C4-2B (cell line): ENCODE results near the gene ARMH1.

ENCODE experiments used
- H3K27ac ChIP-seq: fragments of 450-650 bp; 2 replicates; pipeline ENCODE4 v1.5.1; 2017
- ZFX ChIP-seq: fragments of 450-650 bp; IDR thresholded peaks from 2 replicates; pipeline ENCODE4 v1.6.1; 2017
- TF ChIP-seq, protein P1 (sequence below): fragments of 450-650 bp; conservative IDR thresholded peaks from 2 replicates; pipeline ENCODE4 v1.5.1; 2017; ENCODE audit warnings: mild to moderate bottlenecking

Gene ARMH1

DNA sequence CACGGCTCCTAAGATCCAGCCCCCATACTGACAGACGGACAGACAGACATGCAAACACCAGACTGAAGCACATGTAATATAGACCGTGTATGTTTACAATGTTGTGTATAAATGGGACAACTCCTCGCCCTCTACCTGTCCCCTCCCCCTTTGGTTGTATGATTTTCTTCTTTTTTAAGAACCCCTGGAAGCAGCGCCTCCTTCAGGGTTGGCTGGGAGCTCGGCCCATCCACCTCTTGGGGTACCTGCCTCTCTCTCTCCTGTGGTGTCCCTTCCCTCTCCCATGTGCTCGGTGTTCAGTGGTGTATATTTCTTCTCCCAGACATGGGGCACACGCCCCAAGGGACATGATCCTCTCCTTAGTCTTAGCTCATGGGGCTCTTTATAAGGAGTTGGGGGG lies 23.4 kb upstream of the ARMH1 start:
- TF ChIP-seq ZFX, result no peak
- TF ChIP-seq, protein P1, sequence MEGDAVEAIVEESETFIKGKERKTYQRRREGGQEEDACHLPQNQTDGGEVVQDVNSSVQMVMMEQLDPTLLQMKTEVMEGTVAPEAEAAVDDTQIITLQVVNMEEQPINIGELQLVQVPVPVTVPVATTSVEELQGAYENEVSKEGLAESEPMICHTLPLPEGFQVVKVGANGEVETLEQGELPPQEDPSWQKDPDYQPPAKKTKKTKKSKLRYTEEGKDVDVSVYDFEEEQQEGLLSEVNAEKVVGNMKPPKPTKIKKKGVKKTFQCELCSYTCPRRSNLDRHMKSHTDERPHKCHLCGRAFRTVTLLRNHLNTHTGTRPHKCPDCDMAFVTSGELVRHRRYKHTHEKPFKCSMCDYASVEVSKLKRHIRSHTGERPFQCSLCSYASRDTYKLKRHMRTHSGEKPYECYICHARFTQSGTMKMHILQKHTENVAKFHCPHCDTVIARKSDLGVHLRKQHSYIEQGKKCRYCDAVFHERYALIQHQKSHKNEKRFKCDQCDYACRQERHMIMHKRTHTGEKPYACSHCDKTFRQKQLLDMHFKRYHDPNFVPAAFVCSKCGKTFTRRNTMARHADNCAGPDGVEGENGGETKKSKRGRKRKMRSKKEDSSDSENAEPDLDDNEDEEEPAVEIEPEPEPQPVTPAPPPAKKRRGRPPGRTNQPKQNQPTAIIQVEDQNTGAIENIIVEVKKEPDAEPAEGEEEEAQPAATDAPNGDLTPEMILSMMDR, result no peak

DNA sequence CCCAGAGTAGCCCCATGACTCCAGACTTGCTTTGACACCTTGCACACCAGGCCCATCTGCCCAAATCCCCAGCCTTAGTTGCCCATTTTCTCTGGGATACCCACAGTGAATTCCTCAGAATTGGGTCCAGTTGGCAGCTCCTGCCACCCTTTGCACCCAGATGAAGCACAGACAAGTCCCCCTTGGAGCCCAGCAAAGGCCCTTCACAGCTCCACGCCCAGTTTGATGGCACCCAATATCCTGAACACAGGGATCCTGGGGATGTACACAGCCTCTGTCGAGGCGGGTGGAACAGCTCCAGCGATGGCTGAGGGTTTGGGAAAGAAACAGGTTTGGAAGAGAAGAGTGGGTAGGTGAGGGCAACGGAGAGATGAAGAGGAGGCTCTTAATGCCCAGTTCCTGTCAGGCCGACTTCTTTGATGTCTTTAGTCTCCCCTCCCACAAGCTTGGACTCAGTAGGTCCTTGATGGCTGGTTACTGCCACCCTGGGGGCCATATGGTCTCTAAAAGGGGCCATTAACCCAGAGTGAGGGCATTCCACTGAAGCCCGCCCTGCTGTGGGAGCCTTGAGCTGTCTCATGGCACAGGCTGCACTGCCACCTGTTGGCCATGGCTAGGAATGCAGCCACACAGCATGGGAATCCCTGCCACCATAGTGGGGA lies 21.9 kb upstream of the ARMH1 start:
- H3K27ac ChIP-seq, result no peak overlapping the region
- TF ChIP-seq, protein P1, result peak; percentile 98
- TF ChIP-seq ZFX, result no peak

More for the DNA sequence above, 23.4 kb upstream of the ARMH1 start:
- no peak overlapping the region for H3K27ac ChIP-seq

DNA sequence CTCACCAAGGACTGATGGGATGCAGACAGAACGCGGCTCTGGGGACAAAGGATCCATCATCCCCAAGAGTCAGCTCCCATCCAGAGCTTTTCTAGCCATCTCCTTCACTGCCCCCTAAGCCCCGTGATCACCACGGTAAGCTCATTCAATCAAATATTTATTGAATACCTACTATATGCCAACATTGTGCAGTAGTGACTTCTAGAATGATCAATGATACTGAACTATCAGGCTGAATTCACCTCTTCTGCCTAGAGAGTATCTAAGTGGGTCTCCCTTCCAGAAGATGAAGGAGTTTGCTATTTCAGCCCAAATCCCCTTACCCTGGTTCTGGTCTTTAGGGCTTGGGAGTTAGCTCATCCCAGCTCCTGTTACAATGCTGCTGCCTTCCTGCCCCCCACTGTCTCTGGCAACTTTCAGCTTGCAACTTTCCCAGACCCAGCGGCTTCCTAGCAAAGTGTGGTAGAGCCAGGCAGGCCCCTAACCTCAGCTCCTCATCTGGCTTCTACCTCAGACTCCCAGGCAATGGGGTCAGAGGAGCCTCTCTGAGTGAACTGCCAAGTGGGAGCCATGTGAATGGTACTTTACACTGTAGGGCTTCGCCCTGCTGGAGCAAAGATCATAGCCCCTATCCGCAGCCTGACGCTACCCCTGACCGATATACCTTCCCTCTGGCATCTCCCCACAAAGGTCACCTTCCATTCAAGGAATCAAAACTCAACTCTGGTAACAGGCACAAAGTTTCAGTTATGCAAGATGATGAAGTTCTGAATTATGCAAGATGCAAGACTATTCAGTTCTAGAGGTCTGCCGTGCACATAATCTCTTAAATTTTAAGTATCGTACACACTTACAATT lies 21.2 kb upstream of the ARMH1 start:
- TF ChIP-seq, protein P1, result peak; percentile 29
- no peak for TF ChIP-seq ZFX
- H3K27ac ChIP-seq, result no peak overlapping the region

DNA sequence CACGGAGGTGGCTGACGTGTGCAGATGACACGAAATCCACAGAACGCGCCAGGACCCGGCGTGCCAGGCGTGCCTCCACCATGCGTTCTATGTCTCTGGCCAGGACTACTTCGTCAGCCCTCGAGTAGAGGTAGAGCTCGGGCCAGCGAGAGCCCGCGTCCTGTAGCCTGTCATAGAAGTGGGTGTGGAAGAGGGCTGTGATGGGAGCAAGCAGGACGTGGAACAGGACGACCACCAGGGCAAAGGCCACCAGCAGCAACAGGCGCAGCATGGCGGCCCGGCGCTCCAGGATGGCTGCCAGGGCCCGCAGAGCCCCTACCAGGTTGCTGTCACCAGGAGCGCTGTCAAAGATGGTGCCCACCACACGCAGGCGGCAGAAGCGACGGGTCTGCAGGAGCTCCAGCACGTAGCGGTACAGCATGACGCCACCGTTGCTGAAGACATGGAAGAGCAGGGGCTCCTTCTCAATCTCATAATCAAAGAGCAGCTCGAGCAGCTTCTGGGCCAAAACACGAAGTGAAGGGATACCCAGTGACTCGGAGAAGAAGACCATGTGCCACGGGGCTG lies 19.8 kb upstream of the ARMH1 start:
- TF ChIP-seq, protein P1, result no peak
- TF ChIP-seq ZFX, result no peak
- H3K27ac ChIP-seq, result no peak overlapping the region

DNA sequence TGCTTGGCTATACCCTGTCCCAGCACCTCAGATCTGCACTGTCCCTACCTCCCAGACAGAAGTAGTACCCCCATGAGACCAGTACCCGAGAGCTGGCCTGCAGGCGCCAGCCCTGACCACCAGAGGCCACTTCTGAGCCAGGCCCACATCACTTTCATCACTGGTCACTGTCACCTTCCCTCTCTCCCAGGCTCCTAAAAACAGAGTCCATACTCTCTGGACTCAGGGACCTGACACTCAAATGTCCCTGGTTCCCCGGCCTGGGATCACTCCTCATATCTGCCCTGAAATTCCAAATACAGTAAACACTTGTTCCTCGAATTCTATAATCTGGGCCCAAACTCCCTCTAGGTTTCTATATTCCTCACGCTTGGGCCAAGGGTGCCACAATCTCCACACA lies 18.9 kb upstream of the ARMH1 start:
- no peak overlapping the region for H3K27ac ChIP-seq
- TF ChIP-seq, protein P1, result peak; percentile 85
- TF ChIP-seq ZFX, result no peak

DNA sequence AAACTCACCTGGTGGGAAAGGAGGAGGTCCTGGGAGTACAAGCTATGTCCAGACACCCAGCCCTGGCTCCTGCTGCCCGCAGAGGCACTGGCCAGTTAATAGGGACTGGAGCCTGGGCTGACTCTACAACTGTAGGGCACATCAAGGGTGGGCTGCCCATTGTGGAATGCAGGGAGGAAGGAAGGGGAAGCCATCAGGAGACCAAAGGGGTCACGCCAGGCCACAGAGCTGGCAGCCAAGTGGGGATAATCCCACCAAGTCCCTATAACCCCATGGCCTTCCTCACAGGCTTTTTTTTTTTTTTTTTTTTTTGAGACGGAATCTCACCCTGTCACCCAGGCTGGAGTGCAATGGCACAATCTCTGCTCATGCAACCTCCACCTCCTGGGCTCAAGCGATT lies 14.9 kb upstream of the ARMH1 start:
- no peak for TF ChIP-seq ZFX
- TF ChIP-seq, protein P1, result no peak
- H3K27ac ChIP-seq, result no peak overlapping the region; the same call in 1 of the 2 replicates

DNA sequence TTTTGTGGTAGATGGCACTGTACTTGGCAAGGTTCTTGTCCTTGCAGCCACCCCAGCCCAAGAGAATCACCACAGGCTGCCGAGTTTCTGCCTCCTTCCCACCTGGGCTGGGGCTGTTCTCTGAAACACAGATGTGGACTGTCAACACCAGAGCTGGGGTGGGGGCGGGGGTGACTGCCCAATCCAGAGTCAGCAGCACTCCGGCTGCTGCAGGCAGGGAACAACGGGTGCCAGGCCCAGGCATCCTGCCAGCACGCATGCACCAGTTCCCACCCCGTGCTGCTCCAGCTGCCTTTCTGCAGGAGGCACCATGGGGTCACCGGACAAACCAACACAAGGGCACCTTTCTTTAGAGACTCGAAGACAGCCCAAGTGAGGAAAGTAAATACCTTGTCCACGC lies 14.3 kb upstream of the ARMH1 start:
- TF ChIP-seq ZFX, result no peak
- TF ChIP-seq, protein P1, result no peak
- peak overlapping the region; percentile 11; the same call in 1 of the 2 replicates for H3K27ac ChIP-seq
